RWPE1 (cell line): ENCODE results near the gene ZNF710.

Source experiments
- CTCF ChIA-PET: fragments of 350-600 bp; sonication (Branson Sonifier 250); formaldehyde crosslinking; extraction: SDS; loops from one replicate; lab custom pipeline; 2021; lab: Yijun Ruan, JAX
- POLR2A ChIA-PET: fragments of 400-600 bp; formaldehyde crosslinking; extraction: SDS; loops from one replicate; lab custom pipeline; 2020; ENCODE audit warnings: antibody characterized with exemption; ENCODE audit not compliant: low non-redundant PET; lab: Yijun Ruan, JAX
- DNase-seq: peaks from one replicate; pipeline ENCODE4 v3.0.0; 2012; ENCODE audit warnings: low spot score
- H3K27ac ChIP-seq: fragments of 450-650 bp; 2 replicates; pipeline ENCODE4 v1.5.1; 2017
- CTCF ChIP-seq: fragments of 450-650 bp; conservative IDR thresholded peaks from 2 replicates; pipeline ENCODE4 v1.5.1; 2017; ENCODE audit warnings: low read depth, mild to moderate bottlenecking

Gene ZNF710

GRCh38 chr15:90126596-90127435 is 125.7 kb downstream of the ZNF710 start:
- H3K27ac ChIP-seq, result no peak overlapping the region
- no peak for DNase-seq
- ChIA-PET POLR2A (no interaction called here), CTCF (interaction anchor here (1.1 kb wide), 1 partner anchor 20 kb away, joined by 4 read pairs; no protein-coding TSS in a partner anchor)
- no peak for TF ChIP-seq CTCF

GRCh38 chr15:90130291-90130690 is 129.2 kb downstream of the ZNF710 start:
- no peak for DNase-seq
- ChIA-PET POLR2A (no interaction called here), CTCF (no interaction called here)
- H3K27ac ChIP-seq, result no peak overlapping the region
- TF ChIP-seq CTCF, result no peak
